NCI-H2196 (cell line): ENCODE results near the gene FAM174A.

ENCODE experiments used
- DNase-seq: peaks from one replicate; lab custom pipeline; 2025; ENCODE audit not compliant: unreplicated experiment; lab: John Stamatoyannopoulos, UW

The FAM174A gene

GRCh38 chr5:100535060-100536005 lies at the start of gene FAM174A:
TSS of gene FAM174A (plus strand) at chr5:100535374. CDS start at chr5:100535531, 157 bp downstream.
- DNase-seq, result peak; percentile 98

- no peak for DNase-seq
Observed at GRCh38 chr5:100493996-100494395, 41.2 kb upstream of the FAM174A start.

GRCh38 chr5:100496296-100496695 lies 38.9 kb upstream of the FAM174A start:
- no peak for DNase-seq

- DNase-seq, result no peak
Observed at GRCh38 chr5:100502684-100503083, 32.5 kb upstream of the FAM174A start.

GRCh38 chr5:100505984-100506670 lies 29.0 kb upstream of the FAM174A start:
- no peak for DNase-seq

- no peak for DNase-seq
Observed at GRCh38 chr5:100516285-100516684, 18.9 kb upstream of the FAM174A start.

- DNase-seq, result peak; percentile 96
Observed at GRCh38 chr5:100517301-100517974, 17.7 kb upstream of the FAM174A start.

GRCh38 chr5:100518377-100518776 lies 16.8 kb upstream of the FAM174A start:
- no peak for DNase-seq

- no peak for DNase-seq
Observed at GRCh38 chr5:100519075-100519474, 16.1 kb upstream of the FAM174A start.

GRCh38 chr5:100520348-100520747 lies 14.8 kb upstream of the FAM174A start:
- no peak for DNase-seq

GRCh38 chr5:100537946-100538345 lies 2.8 kb downstream of the FAM174A start:
- no peak for DNase-seq

GRCh38 chr5:100539519-100539918 lies 4.3 kb downstream of the FAM174A start:
- no peak for DNase-seq

GRCh38 chr5:100542086-100542485 lies 6.9 kb downstream of the FAM174A start:
- no peak for DNase-seq

GRCh38 chr5:100546001-100546400 lies 10.8 kb downstream of the FAM174A start:
- DNase-seq, result no peak

GRCh38 chr5:100550531-100551051 lies 15.4 kb downstream of the FAM174A start:
- no peak for DNase-seq

- DNase-seq, result no peak
Observed at GRCh38 chr5:100551183-100551582, 16.0 kb downstream of the FAM174A start.

GRCh38 chr5:100553209-100553608 lies 18.0 kb downstream of the FAM174A start:
- DNase-seq, result no peak

- no peak for DNase-seq
Observed at GRCh38 chr5:100560860-100561259, 25.7 kb downstream of the FAM174A start.

- no peak for DNase-seq
Observed at GRCh38 chr5:100562821-100563220, 27.6 kb downstream of the FAM174A start.

GRCh38 chr5:100566382-100567141 lies 31.4 kb downstream of the FAM174A start:
- no peak for DNase-seq

GRCh38 chr5:100574716-100575115 lies 39.5 kb downstream of the FAM174A start:
- DNase-seq, result no peak
